ENCODE results near the gene TIGD2.
"Not testable (repeated sequence)": the region's sequence is repeated elsewhere in the genome, so short reads cannot be mapped to it uniquely, and the experiment has no call there.

The TIGD2 gene

GRCh38 chr4:89119836-89120235 is 8.5 kb downstream of the TIGD2 start:
- no peak for DNase-seq

GRCh38 chr4:89121387-89122068 is 10.2 kb downstream of the TIGD2 start:
- DNase-seq: no peak

GRCh38 chr4:89123451-89123851 is 12.1 kb downstream of the TIGD2 start:
- DNase-seq: no peak

- no peak for DNase-seq
Measured at GRCh38 chr4:89125901-89126782, 14.8 kb downstream of the TIGD2 start.

- DNase-seq: no peak
Measured at GRCh38 chr4:89129080-89129640, 17.8 kb downstream of the TIGD2 start.

GRCh38 chr4:89134775-89135319 is 23.5 kb downstream of the TIGD2 start:
- DNase-seq: no peak

GRCh38 chr4:89136525-89136924 is 25.2 kb downstream of the TIGD2 start:
- no peak for DNase-seq

- DNase-seq: no peak
Measured at GRCh38 chr4:89137231-89137630, 25.9 kb downstream of the TIGD2 start.

GRCh38 chr4:89137695-89138094 is 26.4 kb downstream of the TIGD2 start:
- no peak for DNase-seq

- DNase-seq: no peak
Measured at GRCh38 chr4:89140168-89140759, 28.9 kb downstream of the TIGD2 start.

GRCh38 chr4:89142691-89143669 is 31.6 kb downstream of the TIGD2 start:
- no peak for DNase-seq

- DNase-seq: not testable (repeated sequence)
Measured at GRCh38 chr4:89144652-89145051, 33.3 kb downstream of the TIGD2 start.

- no peak for DNase-seq
Measured at GRCh38 chr4:89146196-89146595, 34.9 kb downstream of the TIGD2 start.

GRCh38 chr4:89152972-89153371 is 41.6 kb downstream of the TIGD2 start:
- no peak for DNase-seq

GRCh38 chr4:89156174-89156914 is 45.0 kb downstream of the TIGD2 start:
- DNase-seq: no peak

GRCh38 chr4:89157488-89158024 is 46.2 kb downstream of the TIGD2 start:
- DNase-seq: no peak

GRCh38 chr4:89158884-89159503 is 47.7 kb downstream of the TIGD2 start:
- DNase-seq: no peak

GRCh38 chr4:89160806-89161205 is 49.5 kb downstream of the TIGD2 start:
- DNase-seq: no peak

GRCh38 chr4:89161841-89162240 is 50.5 kb downstream of the TIGD2 start:
- no peak for DNase-seq

GRCh38 chr4:89162496-89162895 is 51.2 kb downstream of the TIGD2 start:
- no peak for DNase-seq
